ENCODE measurements around the gene PARD6G.
A peak's percentile ranks its signal among the peaks of the same experiment; 100 is the strongest.

DNA sequence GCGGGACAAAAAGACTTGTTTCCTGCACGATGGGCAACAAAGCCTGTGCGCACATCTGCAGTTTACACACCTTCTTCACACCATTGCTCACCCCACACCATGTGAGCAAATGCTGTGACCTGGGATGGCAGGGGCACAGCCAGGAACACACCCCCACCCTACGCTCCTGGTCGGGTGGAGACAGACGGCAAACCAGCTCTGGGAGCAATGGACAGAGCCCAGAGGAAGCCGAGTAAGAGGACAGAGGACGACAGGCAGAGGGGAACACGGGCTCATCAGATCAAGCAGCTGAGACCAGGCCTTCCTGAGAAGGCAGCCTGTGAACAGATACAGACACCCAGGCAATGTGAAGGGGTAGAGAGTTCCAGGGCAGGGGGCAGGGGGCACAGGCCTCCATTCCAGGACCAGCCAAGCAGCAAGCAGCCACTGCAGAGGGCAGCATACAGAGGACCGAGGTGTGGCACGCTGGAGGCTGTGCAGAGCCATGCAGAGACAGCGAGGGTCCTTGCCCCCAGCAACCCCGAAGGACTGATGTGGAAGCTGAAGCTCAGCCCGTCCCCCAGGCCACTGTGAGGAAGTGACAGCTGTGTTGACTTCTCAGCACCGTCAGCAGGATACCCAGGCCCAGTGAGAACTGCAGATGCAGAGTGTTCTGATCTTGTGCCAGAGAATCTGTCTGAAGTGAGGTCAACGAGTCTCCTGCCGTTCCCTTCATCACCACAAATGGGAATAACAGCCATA, 46.2 kb downstream of the PARD6G start:
- TF ChIP-seq, protein P1, sequence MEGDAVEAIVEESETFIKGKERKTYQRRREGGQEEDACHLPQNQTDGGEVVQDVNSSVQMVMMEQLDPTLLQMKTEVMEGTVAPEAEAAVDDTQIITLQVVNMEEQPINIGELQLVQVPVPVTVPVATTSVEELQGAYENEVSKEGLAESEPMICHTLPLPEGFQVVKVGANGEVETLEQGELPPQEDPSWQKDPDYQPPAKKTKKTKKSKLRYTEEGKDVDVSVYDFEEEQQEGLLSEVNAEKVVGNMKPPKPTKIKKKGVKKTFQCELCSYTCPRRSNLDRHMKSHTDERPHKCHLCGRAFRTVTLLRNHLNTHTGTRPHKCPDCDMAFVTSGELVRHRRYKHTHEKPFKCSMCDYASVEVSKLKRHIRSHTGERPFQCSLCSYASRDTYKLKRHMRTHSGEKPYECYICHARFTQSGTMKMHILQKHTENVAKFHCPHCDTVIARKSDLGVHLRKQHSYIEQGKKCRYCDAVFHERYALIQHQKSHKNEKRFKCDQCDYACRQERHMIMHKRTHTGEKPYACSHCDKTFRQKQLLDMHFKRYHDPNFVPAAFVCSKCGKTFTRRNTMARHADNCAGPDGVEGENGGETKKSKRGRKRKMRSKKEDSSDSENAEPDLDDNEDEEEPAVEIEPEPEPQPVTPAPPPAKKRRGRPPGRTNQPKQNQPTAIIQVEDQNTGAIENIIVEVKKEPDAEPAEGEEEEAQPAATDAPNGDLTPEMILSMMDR (IDR thresholded peaks at IDR 0.05), result no peak
- peak in 1 of 4 donors; percentile 18 for TF ChIP-seq POLR2AphosphoS5 (IDR thresholded peaks at IDR 0.05)

All from sigmoid colon (tissue), 4 donors.